WTC11 (cell line): ENCODE results near the gene CPLANE1. TPM values are rescaled to one million over a fixed set of nuclear protein-coding genes. Genes with fewer than 3 reads are reported as not detected.

Experiments
- ATAC-seq: fragments of 200-7000 bp; cut with Tn5 transposase; 2 replicates; pipeline ENCODE4 v1.10.0; 2021; ENCODE audit warnings: mild to moderate bottlenecking, moderate library complexity
- CTCF ChIA-PET: fragments of 300-600 bp; sonication (Branson Sonifier 250); formaldehyde crosslinking; loops from one replicate; lab custom pipeline; 2021; ENCODE audit warnings: antibody characterized with exemption; lab: Charles Lee
- POLR2A ChIA-PET: fragments of 350-600 bp; sonication (Branson Sonifier 250); formaldehyde crosslinking; loops from one replicate; lab custom pipeline; 2021; ENCODE audit warnings: antibody characterized with exemption; lab: Charles Lee
- DNase-seq: peaks from one replicate; pipeline ENCODE4 v3.0.0; 2021; ENCODE audit warnings: low spot score
- H3K27ac Mint-ChIP-seq: 2 replicates; pipeline ENCODE4 v1.8.0; 2021; ENCODE audit warnings: mixed read lengths
- H3K27me3 Mint-ChIP-seq: 2 replicates; pipeline ENCODE4 v1.8.0; 2021; ENCODE audit warnings: low read depth, mild to moderate bottlenecking, moderate library complexity, mixed read lengths
- H3K36me3 Mint-ChIP-seq: 2 replicates; pipeline ENCODE4 v1.8.0; 2021; ENCODE audit warnings: mixed read lengths
- H3K4me1 Mint-ChIP-seq: 2 replicates; pipeline ENCODE4 v1.8.0; 2022; ENCODE audit warnings: mixed read lengths
- H3K4me3 Mint-ChIP-seq: 2 replicates; pipeline ENCODE4 v1.8.0; 2021; ENCODE audit warnings: mild to moderate bottlenecking, moderate library complexity, mixed read lengths
- H3K9me3 Mint-ChIP-seq: 2 replicates; pipeline ENCODE4 v1.8.0; 2021; ENCODE audit warnings: mixed read lengths
- EMX1 ChIP-seq: fragments of 250-450 bp; sonication (Bioruptor Pico); IDR thresholded peaks from 2 replicates; pipeline ENCODE4 v1.8.0; 2021; ENCODE audit warnings: mild to moderate bottlenecking
- FOXP1 ChIP-seq: sonication (generic); formaldehyde crosslinking; IDR thresholded peaks from 2 replicates; pipeline ENCODE4 v1.8.0; 2022; ENCODE audit warnings: missing genetic modification reagents, mild to moderate bottlenecking, moderate library complexity, borderline replicate concordance
- JAZF1 ChIP-seq: fragments of 250-450 bp; sonication (Bioruptor Pico); IDR thresholded peaks from 2 replicates; pipeline ENCODE4 v1.9.0; 2021; ENCODE audit warnings: moderate library complexity, mild to moderate bottlenecking, inconsistent platforms
- RORB ChIP-seq: fragments of 250-450 bp; sonication (Bioruptor Pico); IDR thresholded peaks from 2 replicates; pipeline ENCODE4 v1.9.0; 2021; ENCODE audit warnings: mild to moderate bottlenecking
- SOX15 ChIP-seq: fragments of 250-450 bp; sonication (Bioruptor Pico); IDR thresholded peaks from 2 replicates; pipeline ENCODE4 v1.9.0; 2021; ENCODE audit warnings: mild to moderate bottlenecking
- SP1 ChIP-seq: sonication (generic); formaldehyde crosslinking; conservative IDR thresholded peaks from 2 replicates; pipeline ENCODE4 v1.8.1; 2022; ENCODE audit warnings: missing genetic modification reagents
- TCF7 ChIP-seq: sonication (generic); formaldehyde crosslinking; IDR thresholded peaks from 2 replicates; pipeline ENCODE4 v1.8.0; 2022; ENCODE audit warnings: mild to moderate bottlenecking, low read depth, missing genetic modification reagents, moderate library complexity
- TEAD1 ChIP-seq: sonication (generic); formaldehyde crosslinking; IDR thresholded peaks from 2 replicates; pipeline ENCODE4 v1.8.0; 2022; ENCODE audit warnings: mild to moderate bottlenecking, missing genetic modification reagents
- TP53 ChIP-seq: sonication (generic); formaldehyde crosslinking; IDR thresholded peaks from 2 replicates; pipeline ENCODE4 v1.8.1; 2023; ENCODE audit warnings: mild to moderate bottlenecking, missing genetic modification reagents
- ZNF138 ChIP-seq: sonication (generic); formaldehyde crosslinking; conservative IDR thresholded peaks from 2 replicates; pipeline ENCODE4 v1.8.1; 2022; ENCODE audit warnings: mild to moderate bottlenecking, moderate library complexity, missing genetic modification reagents
- ZNF232 ChIP-seq: sonication (generic); formaldehyde crosslinking; IDR thresholded peaks from 2 replicates; pipeline ENCODE4 v1.8.0; 2022; ENCODE audit warnings: mild to moderate bottlenecking, missing genetic modification reagents
- ZNF317 ChIP-seq: sonication (generic); formaldehyde crosslinking; IDR thresholded peaks from 2 replicates; pipeline ENCODE4 v1.8.1; 2023; ENCODE audit warnings: low read depth, mild to moderate bottlenecking, moderate library complexity, missing genetic modification reagents, borderline replicate concordance
- ZNF396 ChIP-seq: fragments of 250-450 bp; sonication (Bioruptor Pico); IDR thresholded peaks from 2 replicates; pipeline ENCODE4 v1.8.0; 2021; ENCODE audit warnings: mild to moderate bottlenecking, moderate library complexity, borderline replicate concordance
- ZNF671 ChIP-seq: fragments of 250-450 bp; sonication (Bioruptor Pico); IDR thresholded peaks from 2 replicates; pipeline ENCODE4 v1.8.0; 2021; ENCODE audit warnings: mild to moderate bottlenecking
- total RNA-seq: library from RNA; stranded (reverse); gene quantifications from 3 replicates; pipeline ENCODE4 v1.2.3, GENCODE V29; 2021
- TF ChIP-seq, protein P1 (sequence below): fragments of 250-450 bp; sonication (Bioruptor Pico); IDR thresholded peaks from 2 replicates; pipeline ENCODE4 v1.9.0; 2021; ENCODE audit warnings: mild to moderate bottlenecking
- TF ChIP-seq, protein P2 (sequence below): fragments of 200-600 bp; IDR thresholded peaks from 2 replicates; pipeline ENCODE4 v1.8.0; 2022; ENCODE audit warnings: antibody characterized with exemption
- TF ChIP-seq, protein P3 (sequence below): sonication (generic); formaldehyde crosslinking; IDR thresholded peaks from 2 replicates; pipeline ENCODE4 v1.8.1; 2023; ENCODE audit warnings: mild to moderate bottlenecking, missing genetic modification reagents
- TF ChIP-seq, protein P4 (sequence below): sonication (generic); formaldehyde crosslinking; IDR thresholded peaks from 2 replicates; pipeline ENCODE4 v1.8.1; 2022; ENCODE audit warnings: low read depth, missing genetic modification reagents, borderline replicate concordance
- TF ChIP-seq, protein P5 (sequence below): sonication (generic); formaldehyde crosslinking; IDR thresholded peaks from 2 replicates; pipeline ENCODE4 v1.8.0; 2022; ENCODE audit warnings: mild to moderate bottlenecking, missing genetic modification reagents
- TF ChIP-seq, protein P6 (sequence below): sonication (generic); formaldehyde crosslinking; IDR thresholded peaks from 2 replicates; pipeline ENCODE4 v1.8.1; 2022; ENCODE audit warnings: mild to moderate bottlenecking, moderate library complexity, missing genetic modification reagents
- TF ChIP-seq, protein P7 (sequence below): fragments of 250-450 bp; sonication (Bioruptor Pico); conservative IDR thresholded peaks from 2 replicates; pipeline ENCODE4 v1.9.0; 2021; ENCODE audit warnings: mild to moderate bottlenecking
- TF ChIP-seq, protein P8 (sequence below): fragments of 250-450 bp; sonication (Bioruptor Pico); IDR thresholded peaks from 2 replicates; pipeline ENCODE4 v1.9.0; 2021; ENCODE audit warnings: moderate library complexity, mild to moderate bottlenecking, inconsistent platforms, borderline replicate concordance

CPLANE1 gene
- total RNA-seq, 1 experiment from 2014 or later = 4.8 TPM

DNA sequence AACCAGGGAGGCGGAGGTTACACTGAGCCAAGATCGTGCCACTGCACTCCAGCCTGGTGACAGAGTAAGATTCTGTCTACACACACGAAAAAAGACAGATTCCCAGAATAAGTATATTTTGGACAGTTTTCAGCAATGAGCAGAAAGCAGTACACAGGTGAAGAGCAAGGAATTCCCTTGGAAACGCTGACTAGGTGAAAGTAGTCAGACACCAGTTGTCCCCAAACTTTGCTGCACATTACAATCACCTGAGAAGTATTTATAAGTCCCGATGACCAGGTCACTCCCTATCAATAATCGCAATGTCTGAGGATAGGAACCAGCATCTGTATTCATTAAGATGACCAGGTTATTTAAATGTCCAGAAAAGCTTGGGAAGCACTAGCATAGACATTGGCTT lies 78.3 kb downstream of the CPLANE1 start:
- no peaks in the 10 kb centered on the region for H3K27me3 Mint-ChIP-seq
- TF ChIP-seq, protein P1, sequence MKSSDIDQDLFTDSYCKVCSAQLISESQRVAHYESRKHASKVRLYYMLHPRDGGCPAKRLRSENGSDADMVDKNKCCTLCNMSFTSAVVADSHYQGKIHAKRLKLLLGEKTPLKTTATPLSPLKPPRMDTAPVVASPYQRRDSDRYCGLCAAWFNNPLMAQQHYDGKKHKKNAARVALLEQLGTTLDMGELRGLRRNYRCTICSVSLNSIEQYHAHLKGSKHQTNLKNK = no peak
- TF ChIP-seq SP1 (CRISPR knock-in tag) = no peak
- no peak for DNase-seq
- no peak overlapping the region for H3K4me3 Mint-ChIP-seq
- ChIA-PET CTCF (no interaction called here), POLR2A (no interaction called here)
- no peak for ATAC-seq
- H3K4me1 Mint-ChIP-seq = no peaks in the 10 kb centered on the region
- peaks cover 4% of the 10 kb centered on the region; the same call in 1 of the 2 replicates for H3K36me3 Mint-ChIP-seq
- H3K27ac Mint-ChIP-seq = no peak overlapping the region
- H3K9me3 Mint-ChIP-seq = no peaks in the 10 kb centered on the region

DNA sequence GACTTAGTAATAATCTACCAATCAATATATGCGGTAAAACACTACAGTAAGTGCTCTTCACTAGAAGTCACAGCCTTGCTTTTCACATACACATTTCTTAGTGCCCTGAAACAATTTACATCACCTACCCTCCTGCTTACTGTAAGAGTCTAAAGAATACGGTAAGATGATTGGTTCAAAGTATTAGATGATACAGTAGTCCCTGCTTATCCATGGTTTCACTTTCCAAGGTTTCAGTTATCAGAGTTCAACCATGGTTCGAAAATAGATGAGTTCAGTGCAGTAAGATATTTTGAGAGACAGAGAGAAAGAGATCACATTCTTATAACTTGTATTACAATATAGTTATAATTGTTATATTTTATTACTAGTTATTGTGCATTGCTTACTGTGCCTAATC lies 83.0 kb downstream of the CPLANE1 start:
- POLR2A ChIA-PET = no interaction called here
- no peaks in the 10 kb centered on the region for H3K9me3 Mint-ChIP-seq

More for the DNA sequence above, 83.0 kb downstream of the CPLANE1 start:
- H3K27me3 Mint-ChIP-seq = no peaks in the 10 kb centered on the region
- H3K4me3 Mint-ChIP-seq = no peak overlapping the region
- no peaks in the 10 kb centered on the region for H3K4me1 Mint-ChIP-seq
- no peak for DNase-seq
- CTCF ChIA-PET = no interaction called here
- ATAC-seq = no peak
- peaks cover 4% of the 10 kb centered on the region; the same call in 1 of the 2 replicates for H3K36me3 Mint-ChIP-seq
- TF ChIP-seq ZNF317 (CRISPR knock-in tag) (no peak), ZNF232 (CRISPR knock-in tag) (no peak), EMX1 (CRISPR knock-in tag) (no peak), TEAD1 (CRISPR knock-in tag) (no peak), ZNF671 (no peak), TCF7 (no peak), RORB (CRISPR knock-in tag) (no peak), JAZF1 (CRISPR knock-in tag) (no peak), SOX15 (CRISPR knock-in tag) (no peak), ZNF396 (CRISPR knock-in tag) (no peak), ZNF138 (CRISPR knock-in tag) (no peak), TP53 (CRISPR knock-in tag) (no peak), FOXP1 (CRISPR knock-in tag) (no peak)
- TF ChIP-seq, protein P2, sequence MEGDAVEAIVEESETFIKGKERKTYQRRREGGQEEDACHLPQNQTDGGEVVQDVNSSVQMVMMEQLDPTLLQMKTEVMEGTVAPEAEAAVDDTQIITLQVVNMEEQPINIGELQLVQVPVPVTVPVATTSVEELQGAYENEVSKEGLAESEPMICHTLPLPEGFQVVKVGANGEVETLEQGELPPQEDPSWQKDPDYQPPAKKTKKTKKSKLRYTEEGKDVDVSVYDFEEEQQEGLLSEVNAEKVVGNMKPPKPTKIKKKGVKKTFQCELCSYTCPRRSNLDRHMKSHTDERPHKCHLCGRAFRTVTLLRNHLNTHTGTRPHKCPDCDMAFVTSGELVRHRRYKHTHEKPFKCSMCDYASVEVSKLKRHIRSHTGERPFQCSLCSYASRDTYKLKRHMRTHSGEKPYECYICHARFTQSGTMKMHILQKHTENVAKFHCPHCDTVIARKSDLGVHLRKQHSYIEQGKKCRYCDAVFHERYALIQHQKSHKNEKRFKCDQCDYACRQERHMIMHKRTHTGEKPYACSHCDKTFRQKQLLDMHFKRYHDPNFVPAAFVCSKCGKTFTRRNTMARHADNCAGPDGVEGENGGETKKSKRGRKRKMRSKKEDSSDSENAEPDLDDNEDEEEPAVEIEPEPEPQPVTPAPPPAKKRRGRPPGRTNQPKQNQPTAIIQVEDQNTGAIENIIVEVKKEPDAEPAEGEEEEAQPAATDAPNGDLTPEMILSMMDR = no peak
- TF ChIP-seq, protein P3, sequence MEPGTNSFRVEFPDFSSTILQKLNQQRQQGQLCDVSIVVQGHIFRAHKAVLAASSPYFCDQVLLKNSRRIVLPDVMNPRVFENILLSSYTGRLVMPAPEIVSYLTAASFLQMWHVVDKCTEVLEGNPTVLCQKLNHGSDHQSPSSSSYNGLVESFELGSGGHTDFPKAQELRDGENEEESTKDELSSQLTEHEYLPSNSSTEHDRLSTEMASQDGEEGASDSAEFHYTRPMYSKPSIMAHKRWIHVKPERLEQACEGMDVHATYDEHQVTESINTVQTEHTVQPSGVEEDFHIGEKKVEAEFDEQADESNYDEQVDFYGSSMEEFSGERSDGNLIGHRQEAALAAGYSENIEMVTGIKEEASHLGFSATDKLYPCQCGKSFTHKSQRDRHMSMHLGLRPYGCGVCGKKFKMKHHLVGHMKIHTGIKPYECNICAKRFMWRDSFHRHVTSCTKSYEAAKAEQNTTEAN (CRISPR knock-in tag) = no peak
- TF ChIP-seq, protein P4, sequence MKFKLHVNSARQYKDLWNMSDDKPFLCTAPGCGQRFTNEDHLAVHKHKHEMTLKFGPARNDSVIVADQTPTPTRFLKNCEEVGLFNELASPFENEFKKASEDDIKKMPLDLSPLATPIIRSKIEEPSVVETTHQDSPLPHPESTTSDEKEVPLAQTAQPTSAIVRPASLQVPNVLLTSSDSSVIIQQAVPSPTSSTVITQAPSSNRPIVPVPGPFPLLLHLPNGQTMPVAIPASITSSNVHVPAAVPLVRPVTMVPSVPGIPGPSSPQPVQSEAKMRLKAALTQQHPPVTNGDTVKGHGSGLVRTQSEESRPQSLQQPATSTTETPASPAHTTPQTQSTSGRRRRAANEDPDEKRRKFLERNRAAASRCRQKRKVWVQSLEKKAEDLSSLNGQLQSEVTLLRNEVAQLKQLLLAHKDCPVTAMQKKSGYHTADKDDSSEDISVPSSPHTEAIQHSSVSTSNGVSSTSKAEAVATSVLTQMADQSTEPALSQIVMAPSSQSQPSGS (CRISPR knock-in tag) = no peak
- TF ChIP-seq, protein P5, sequence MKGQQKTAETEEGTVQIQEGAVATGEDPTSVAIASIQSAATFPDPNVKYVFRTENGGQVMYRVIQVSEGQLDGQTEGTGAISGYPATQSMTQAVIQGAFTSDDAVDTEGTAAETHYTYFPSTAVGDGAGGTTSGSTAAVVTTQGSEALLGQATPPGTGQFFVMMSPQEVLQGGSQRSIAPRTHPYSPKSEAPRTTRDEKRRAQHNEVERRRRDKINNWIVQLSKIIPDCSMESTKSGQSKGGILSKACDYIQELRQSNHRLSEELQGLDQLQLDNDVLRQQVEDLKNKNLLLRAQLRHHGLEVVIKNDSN (CRISPR knock-in tag) = no peak
- TF ChIP-seq, protein P6, sequence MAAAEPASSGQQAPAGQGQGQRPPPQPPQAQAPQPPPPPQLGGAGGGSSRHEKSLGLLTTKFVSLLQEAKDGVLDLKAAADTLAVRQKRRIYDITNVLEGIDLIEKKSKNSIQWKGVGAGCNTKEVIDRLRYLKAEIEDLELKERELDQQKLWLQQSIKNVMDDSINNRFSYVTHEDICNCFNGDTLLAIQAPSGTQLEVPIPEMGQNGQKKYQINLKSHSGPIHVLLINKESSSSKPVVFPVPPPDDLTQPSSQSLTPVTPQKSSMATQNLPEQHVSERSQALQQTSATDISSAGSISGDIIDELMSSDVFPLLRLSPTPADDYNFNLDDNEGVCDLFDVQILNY (CRISPR knock-in tag) = no peak
- TF ChIP-seq, protein P7, sequence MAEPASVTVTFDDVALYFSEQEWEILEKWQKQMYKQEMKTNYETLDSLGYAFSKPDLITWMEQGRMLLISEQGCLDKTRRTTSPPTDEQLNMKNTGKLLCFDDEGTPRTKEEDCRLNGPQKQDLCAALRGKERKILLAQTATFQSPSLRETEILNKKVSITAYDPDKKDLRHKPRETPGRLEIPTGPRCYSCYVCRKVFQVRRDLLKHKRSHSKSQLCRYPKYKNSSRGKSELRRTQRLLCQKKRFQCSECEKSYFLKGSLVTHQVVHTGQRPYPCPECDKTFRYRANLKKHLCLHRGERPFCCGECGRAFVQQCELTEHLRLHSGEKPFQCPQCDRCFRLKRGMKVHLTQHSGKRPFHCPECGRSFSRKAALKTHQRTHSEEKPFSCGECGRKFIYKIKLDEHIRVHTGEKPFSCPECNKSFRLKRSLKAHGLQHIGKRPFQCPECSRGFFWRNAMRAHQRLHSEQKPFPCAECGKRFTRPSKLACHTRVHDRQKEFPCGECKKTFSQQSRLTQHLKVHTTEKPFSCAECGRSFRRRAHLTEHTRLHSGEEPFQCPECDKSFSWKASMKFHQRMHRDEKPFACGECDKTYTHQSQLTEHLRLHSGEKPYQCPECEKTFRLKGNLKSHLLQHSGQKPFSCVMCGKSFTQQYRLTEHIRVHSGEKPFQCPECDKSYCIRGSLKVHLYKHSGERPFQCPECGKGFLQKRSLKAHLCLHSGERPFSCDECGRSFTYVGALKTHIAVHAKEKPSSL (CRISPR knock-in tag) = no peak
- TF ChIP-seq, protein P8, sequence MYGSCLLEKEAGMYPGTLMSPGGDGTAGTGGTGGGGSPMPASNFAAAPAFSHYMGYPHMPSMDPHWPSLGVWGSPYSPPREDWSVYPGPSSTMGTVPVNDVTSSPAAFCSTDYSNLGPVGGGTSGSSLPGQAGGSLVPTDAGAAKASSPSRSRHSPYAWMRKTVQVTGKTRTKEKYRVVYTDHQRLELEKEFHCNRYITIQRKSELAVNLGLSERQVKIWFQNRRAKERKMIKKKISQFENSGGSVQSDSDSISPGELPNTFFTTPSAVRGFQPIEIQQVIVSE = no peak
- no peak overlapping the region for H3K27ac Mint-ChIP-seq
